AG04450 (cell line): ENCODE results near the gene RTRAF. TPM values are rescaled to one million over a fixed set of nuclear protein-coding genes. Genes with fewer than 3 reads are reported as not detected.

Experiments used
- CTCF ChIA-PET: fragments of 300-600, 350-600 bp; formaldehyde crosslinking; extraction: SDS; loops from one replicate; lab custom pipeline; 2022; ENCODE audit warnings: antibody characterized with exemption, inconsistent platforms; lab: Charles Lee
- POLR2A ChIA-PET: fragments of 350-600 bp; formaldehyde crosslinking; extraction: SDS; loops from one replicate; lab custom pipeline; 2021; ENCODE audit warnings: antibody characterized with exemption, inconsistent platforms; lab: Yijun Ruan, JAX
- DNase-seq: peaks from one replicate; pipeline ENCODE4 v3.0.0-alpha.2; 2011; ENCODE audit warnings: low read depth, low spot score
- H3K27ac ChIP-seq: one replicate; pipeline ENCODE4 v1.5.1; 2012; ENCODE audit warnings: low read depth, low read length, control low read depth
- H3K27me3 ChIP-seq: one replicate; pipeline ENCODE4 v1.6.0; 2012; ENCODE audit warnings: low read length; ENCODE audit not compliant: control insufficient read depth, insufficient read depth
- H3K4me3 ChIP-seq: 2 replicates; pipeline ENCODE4 v1.5.1; 2011; ENCODE audit warnings: mild to moderate bottlenecking, low read depth, low read length, control low read depth
- H3K9me3 ChIP-seq: 2 replicates; pipeline ENCODE4 v1.5.1; 2012; ENCODE audit warnings: low read length; ENCODE audit not compliant: control insufficient read depth, insufficient read depth
- polyA plus RNA-seq: library from polyadenylated mRNA; depleted of rRNA; stranded (reverse); fragments of >200 nt; gene quantifications from 2 replicates; pipeline ENCODE4 v1.2.3, GENCODE V29; 2011
- TF ChIP-seq, protein P1 (sequence below): IDR thresholded peaks from 2 replicates; pipeline ENCODE4 v1.5.1; 2011; ENCODE audit warnings: low read depth, low read length, control low read depth, inconsistent platforms

RTRAF gene
- polyA plus RNA-seq, 1 experiment, result 400 TPM

DNA sequence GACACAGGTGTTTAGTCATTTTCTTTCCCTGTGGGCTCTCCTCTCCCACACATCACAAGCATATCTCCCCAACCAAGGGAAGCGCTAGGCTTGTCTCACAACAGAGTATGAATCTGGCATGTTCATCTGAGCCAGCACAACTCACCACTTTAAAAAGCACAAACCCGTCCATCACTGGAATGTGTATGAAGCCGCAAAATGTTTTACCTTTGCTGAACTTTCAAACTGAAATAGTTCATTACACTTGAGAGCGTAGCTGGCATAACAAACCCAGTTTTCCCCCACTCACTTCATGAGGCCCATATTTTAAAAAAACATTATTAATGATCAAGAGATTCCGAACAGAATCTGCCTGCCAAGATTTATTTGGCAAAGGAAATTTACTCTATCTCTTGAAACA, 63.7 kb downstream of the RTRAF start:
- TF ChIP-seq, protein P1, sequence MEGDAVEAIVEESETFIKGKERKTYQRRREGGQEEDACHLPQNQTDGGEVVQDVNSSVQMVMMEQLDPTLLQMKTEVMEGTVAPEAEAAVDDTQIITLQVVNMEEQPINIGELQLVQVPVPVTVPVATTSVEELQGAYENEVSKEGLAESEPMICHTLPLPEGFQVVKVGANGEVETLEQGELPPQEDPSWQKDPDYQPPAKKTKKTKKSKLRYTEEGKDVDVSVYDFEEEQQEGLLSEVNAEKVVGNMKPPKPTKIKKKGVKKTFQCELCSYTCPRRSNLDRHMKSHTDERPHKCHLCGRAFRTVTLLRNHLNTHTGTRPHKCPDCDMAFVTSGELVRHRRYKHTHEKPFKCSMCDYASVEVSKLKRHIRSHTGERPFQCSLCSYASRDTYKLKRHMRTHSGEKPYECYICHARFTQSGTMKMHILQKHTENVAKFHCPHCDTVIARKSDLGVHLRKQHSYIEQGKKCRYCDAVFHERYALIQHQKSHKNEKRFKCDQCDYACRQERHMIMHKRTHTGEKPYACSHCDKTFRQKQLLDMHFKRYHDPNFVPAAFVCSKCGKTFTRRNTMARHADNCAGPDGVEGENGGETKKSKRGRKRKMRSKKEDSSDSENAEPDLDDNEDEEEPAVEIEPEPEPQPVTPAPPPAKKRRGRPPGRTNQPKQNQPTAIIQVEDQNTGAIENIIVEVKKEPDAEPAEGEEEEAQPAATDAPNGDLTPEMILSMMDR, result no peak
- H3K27ac ChIP-seq, result peak overlapping the region; percentile 85
- DNase-seq, result no peak
- no peaks in the 10 kb centered on the region for H3K9me3 ChIP-seq
- POLR2A ChIA-PET, result interaction anchor here (1.5 to 1.7 kb wide), 2 partner anchors 16 to 28 kb away, joined by 4 to 5 read pairs; partner anchors contain the start of gene NID2
- CTCF ChIA-PET, result interaction anchor here (1.2 to 1.8 kb wide), 2 partner anchors 57 to 78 kb away, joined by 3 to 4 read pairs; no protein-coding TSS in a partner anchor
- H3K4me3 ChIP-seq, result no peak overlapping the region
- H3K27me3 ChIP-seq, result no peaks in the 10 kb centered on the region

DNA sequence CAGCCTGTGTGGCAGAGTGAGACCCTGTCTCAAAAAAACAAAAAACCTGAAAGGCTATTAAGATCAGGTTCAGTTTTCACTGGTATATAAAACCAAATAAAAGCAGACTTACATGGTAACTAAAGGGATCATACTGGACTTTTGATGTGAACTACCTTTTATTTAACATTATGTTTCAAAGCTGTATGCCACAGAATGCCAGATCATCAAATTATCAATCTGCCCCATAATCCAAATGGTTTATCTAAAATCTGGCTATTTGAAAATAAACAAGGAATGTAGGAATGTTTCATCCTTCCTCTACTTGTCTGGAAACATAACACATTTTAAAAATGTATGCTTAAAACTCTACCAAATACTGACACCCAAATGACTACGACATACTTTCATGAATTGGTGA, 65.3 kb downstream of the RTRAF start:
- CTCF ChIA-PET, result interaction anchor here (1.4 kb wide), 1 partner anchor 14 kb away, joined by 3 read pairs; the partner anchor contains the start of gene NID2
- DNase-seq, result no peak

DNA sequence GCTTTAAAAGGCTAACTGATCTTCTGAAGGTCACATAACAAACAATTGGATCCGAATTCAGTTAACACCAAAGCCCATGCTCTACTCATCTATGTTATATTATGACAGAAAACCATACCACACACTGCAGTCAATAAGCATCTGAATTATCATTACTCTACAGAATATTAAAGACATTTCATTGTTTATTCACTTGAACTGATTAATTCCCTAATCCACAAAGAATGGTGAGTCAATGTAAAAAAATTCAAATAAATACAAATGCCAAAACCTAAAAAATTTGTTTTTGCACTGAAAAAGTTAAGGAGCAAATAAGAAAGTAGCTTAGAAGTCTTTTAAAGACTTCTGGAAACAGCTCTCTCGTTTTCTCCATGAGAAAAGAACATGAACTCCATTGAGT, 65.8 kb downstream of the RTRAF start:
- no peak for DNase-seq
- H3K9me3 ChIP-seq, result no peaks in the 10 kb centered on the region
- no peak overlapping the region for H3K4me3 ChIP-seq
- H3K27me3 ChIP-seq, result no peaks in the 10 kb centered on the region
- TF ChIP-seq, protein P1, result no peak
- POLR2A ChIA-PET, result interaction anchor here (0.5 to 1.4 kb wide), 3 partner anchors 14 to 52 kb away, joined by 3 to 4 read pairs (median 3); no protein-coding TSS in a partner anchor
- H3K27ac ChIP-seq, result no peak overlapping the region
- CTCF ChIA-PET, result no interaction called here

More for the DNA sequence above, 65.3 kb downstream of the RTRAF start:
- Histone ChIP-seq H3K4me3 (no peak overlapping the region), H3K27me3 (no peaks in the 10 kb centered on the region), H3K27ac (no peak overlapping the region), H3K9me3 (no peaks in the 10 kb centered on the region)
- TF ChIP-seq, protein P1, result no peak
- POLR2A ChIA-PET, result interaction anchor here (1.1 to 1.4 kb wide), 2 partner anchors 15 to 30 kb away, joined by 3 read pairs; no protein-coding TSS in a partner anchor

DNA sequence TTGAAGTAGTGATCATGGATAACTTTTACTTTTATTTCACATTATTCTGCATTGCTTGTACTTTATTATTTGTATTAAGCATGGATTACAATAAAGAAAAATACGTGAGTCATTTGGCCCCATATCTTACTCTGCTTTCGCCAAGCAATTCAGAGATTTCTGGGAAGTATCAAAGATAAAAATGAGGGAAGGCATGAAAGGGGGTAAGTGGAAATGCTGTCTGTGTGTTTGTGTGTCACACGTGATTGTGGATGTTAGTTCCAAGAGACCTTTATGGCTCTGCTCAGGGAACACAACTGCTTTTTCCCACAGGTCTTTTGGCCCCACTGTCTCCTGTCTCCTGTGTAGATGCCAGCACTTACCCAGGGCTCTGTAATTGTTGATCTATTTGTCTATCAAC, 69.0 kb downstream of the RTRAF start:
- H3K9me3 ChIP-seq, result no peaks in the 10 kb centered on the region
- no peak for DNase-seq
- H3K27me3 ChIP-seq, result no peaks in the 10 kb centered on the region
- no peak overlapping the region for H3K27ac ChIP-seq
- ChIA-PET POLR2A (no interaction called here), CTCF (interaction anchor here (1.2 to 1.3 kb wide), 2 partner anchors 62 to 73 kb away, joined by 4 to 5 read pairs; no protein-coding TSS in a partner anchor)
- TF ChIP-seq, protein P1, result no peak
- no peak overlapping the region for H3K4me3 ChIP-seq

DNA sequence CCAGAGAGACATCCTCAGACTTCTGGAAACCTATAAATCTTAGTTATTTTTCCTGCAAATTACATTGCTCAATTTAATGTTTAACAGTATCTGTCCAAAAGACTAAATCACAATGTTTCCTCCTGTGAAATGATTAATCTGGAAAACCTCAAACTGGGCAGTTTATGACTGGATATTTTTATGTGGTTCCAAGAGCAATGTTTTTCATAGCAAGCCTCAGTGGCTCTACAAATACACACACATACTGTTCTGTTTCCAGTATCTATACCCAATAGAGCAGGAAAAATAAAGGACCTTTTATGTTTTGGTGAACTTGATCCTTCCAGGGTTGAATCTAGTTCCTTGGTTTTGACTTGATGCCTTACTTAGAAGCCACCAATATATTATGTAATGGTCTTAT, 70.3 kb downstream of the RTRAF start:
- DNase-seq, result no peak
- POLR2A ChIA-PET, result interaction anchor here (0.8 to 1.0 kb wide), 2 partner anchors 9 to 11 kb away, joined by 3 to 4 read pairs; no protein-coding TSS in a partner anchor
- Histone ChIP-seq H3K27ac (no peak overlapping the region), H3K4me3 (no peak overlapping the region), H3K27me3 (no peaks in the 10 kb centered on the region), H3K9me3 (no peaks in the 10 kb centered on the region)
- CTCF ChIA-PET, result interaction anchor here (0.7 to 1.3 kb wide), 2 partner anchors 63 to 70 kb away, joined by 3 to 4 read pairs; no protein-coding TSS in a partner anchor
- TF ChIP-seq, protein P1, result no peak
